ENCODE data around the gene RYR2.

RYR2 gene

GRCh38 chr1:237759377-237759776 is 717.4 kb downstream of the RYR2 start:
- H3K4me3 ChIP-seq, result no peak overlapping the region
- no peak for DNase-seq (ENCODE audit: low spot score)
- no peak overlapping the region for H3K27ac ChIP-seq
- no peak for TF ChIP-seq CTCF (IDR thresholded peaks at IDR 0.05)

- H3K4me3 ChIP-seq, result no peak overlapping the region
- no peak overlapping the region for H3K27ac ChIP-seq
- no peak for DNase-seq (ENCODE audit: low spot score)
- no peak for TF ChIP-seq CTCF (IDR thresholded peaks at IDR 0.05)
Observed at GRCh38 chr1:237760951-237761350, 719.0 kb downstream of the RYR2 start.

- H3K27ac ChIP-seq, result no peak overlapping the region
- TF ChIP-seq CTCF (IDR thresholded peaks at IDR 0.05), result no peak
- DNase-seq (ENCODE audit: low spot score), result no peak
Observed at GRCh38 chr1:237763137-237763536, 721.2 kb downstream of the RYR2 start.

GRCh38 chr1:237763751-237764150 is 721.8 kb downstream of the RYR2 start:
- TF ChIP-seq CTCF (IDR thresholded peaks at IDR 0.05), result no peak
- DNase-seq (ENCODE audit: low spot score), result no peak
- no peak overlapping the region for H3K27ac ChIP-seq
- no peak overlapping the region for H3K4me3 ChIP-seq

More at GRCh38 chr1:237763137-237763536, 721.2 kb downstream of the RYR2 start:
- no peak overlapping the region for H3K4me3 ChIP-seq

DNA sequence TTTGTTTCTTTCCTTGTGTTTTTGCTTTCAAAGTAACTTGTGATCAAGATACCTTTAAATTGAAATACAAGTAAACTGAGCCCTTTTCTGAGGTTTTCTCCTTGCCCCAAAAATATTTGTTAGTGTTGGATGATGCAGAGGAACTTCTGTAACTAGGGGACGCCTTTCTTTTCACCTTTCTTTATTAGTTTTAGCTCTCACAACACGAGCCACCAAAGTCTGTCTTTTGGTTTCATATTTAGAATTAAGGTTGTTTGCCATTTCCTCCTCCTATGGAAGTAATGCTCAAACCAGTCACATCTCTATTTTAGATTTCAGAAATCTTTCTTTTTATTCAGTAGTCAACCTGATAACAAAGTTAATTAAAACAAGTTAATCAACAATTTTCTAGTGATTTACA is 727.9 kb downstream of the RYR2 start:
- no peak overlapping the region for H3K27ac ChIP-seq
- TF ChIP-seq CTCF (IDR thresholded peaks at IDR 0.05), result no peak
- DNase-seq (ENCODE audit: low spot score), result no peak
- H3K4me3 ChIP-seq, result no peak overlapping the region

DNA sequence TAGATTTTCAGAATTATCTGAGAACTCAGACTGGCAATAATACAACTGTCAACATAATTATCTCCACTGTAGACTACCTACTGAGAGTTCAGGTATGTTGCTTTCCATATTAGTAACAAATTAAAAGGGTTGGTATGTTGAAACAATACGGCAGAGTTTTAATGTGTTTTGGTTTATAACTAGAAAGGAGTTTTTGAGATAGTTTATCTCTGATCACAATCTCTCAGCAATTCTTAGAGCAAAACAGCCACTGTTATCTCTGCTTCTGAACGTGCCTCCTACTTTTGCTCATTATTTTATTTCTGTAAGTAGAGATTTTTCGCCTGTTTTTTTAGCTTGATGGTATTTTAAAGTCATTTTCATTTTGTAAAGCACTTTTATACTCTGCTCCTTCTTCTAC is 730.0 kb downstream of the RYR2 start:
- no peak overlapping the region for H3K27ac ChIP-seq
- no peak for DNase-seq (ENCODE audit: low spot score)
- no peak for TF ChIP-seq CTCF (IDR thresholded peaks at IDR 0.05)
- no peak overlapping the region for H3K4me3 ChIP-seq

DNA sequence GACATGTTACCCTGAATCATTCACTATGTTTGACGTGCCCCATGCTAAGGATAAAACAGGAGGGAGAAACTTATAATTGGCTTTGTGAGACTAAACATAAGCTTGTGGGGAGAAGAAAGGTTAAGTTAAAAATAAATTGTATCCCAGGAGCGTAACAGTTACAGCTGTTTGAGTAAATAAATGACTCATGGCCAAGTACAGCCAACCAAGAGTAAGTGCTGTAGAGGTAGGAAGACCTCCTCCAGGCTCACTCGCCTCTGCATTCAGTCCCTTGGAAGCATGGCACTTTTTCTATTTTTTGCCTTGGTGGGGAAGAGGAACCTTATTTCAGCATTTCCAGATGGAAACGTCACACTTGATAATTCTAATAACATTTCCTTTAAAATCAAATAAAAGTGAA is 732.3 kb downstream of the RYR2 start:
- no peak for DNase-seq (ENCODE audit: low spot score)

More for the DNA sequence above, 732.3 kb downstream of the RYR2 start:
- Histone ChIP-seq H3K4me3 (no peak overlapping the region), H3K27ac (no peak overlapping the region)
- no peak for TF ChIP-seq CTCF (IDR thresholded peaks at IDR 0.05)
